Measurements from ENCODE around the gene LSM12.

GRCh38 chr17:43988301-43988700 is 78.2 kb downstream of the LSM12 start:
- TF ChIP-seq POLR2AphosphoS5 (IDR thresholded peaks at IDR 0.05) (no peak), CTCF (IDR thresholded peaks at IDR 0.05) (no peak), POLR2A (IDR thresholded peaks at IDR 0.05) (no peak), EP300 (IDR thresholded peaks at IDR 0.05) (no peak)

All from suprapubic skin (tissue), 4 donors.